Hepatocyte (in vitro differentiated cells): ENCODE data around the gene PHGDH.

Source experiments
- EZH2 ChIP-seq: fragments of 200-600 bp; sonication (generic); IDR thresholded peaks from 2 replicates; pipeline ENCODE4 v1.6.1; 2016; ENCODE audit warnings: antibody characterized with exemption, mild to moderate bottlenecking, borderline replicate concordance
- TF ChIP-seq, protein P1 (sequence below): fragments of 200-600 bp; sonication (generic); IDR thresholded peaks from 2 replicates; pipeline ENCODE4 v1.5.1; 2016; ENCODE audit warnings: antibody characterized with exemption, mild to moderate bottlenecking; ENCODE audit not compliant: poor library complexity

DNA sequence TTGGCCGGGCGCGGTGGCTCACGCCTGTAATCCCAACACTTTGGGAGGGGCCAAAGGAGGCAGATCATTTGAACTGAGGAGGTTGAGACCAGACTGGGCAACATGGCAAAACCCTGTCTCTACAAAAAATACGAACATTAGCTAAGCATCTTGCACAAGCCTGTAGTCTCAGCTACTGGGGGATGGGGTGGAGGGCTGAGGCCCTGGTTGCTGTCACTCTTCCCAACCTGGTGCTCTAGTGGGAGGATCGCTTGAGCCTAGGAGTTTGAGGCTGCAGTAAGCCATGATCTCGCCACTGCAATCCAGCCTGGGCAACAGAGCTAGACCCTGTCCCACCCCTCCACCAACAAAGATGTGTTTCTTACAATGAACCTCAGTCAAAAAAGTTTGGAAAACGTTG lies 2.8 kb downstream of the PHGDH start:
- TF ChIP-seq, protein P1, sequence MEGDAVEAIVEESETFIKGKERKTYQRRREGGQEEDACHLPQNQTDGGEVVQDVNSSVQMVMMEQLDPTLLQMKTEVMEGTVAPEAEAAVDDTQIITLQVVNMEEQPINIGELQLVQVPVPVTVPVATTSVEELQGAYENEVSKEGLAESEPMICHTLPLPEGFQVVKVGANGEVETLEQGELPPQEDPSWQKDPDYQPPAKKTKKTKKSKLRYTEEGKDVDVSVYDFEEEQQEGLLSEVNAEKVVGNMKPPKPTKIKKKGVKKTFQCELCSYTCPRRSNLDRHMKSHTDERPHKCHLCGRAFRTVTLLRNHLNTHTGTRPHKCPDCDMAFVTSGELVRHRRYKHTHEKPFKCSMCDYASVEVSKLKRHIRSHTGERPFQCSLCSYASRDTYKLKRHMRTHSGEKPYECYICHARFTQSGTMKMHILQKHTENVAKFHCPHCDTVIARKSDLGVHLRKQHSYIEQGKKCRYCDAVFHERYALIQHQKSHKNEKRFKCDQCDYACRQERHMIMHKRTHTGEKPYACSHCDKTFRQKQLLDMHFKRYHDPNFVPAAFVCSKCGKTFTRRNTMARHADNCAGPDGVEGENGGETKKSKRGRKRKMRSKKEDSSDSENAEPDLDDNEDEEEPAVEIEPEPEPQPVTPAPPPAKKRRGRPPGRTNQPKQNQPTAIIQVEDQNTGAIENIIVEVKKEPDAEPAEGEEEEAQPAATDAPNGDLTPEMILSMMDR: no peak
- TF ChIP-seq EZH2: no peak
